Prostate gland (tissue), 2 donors: ENCODE data around the gene ARPP21.

Experiments
- POLR2A ChIP-seq: fragments of 450-650 bp; IDR thresholded peaks from one replicate; pipeline ENCODE4 v1.6.1; 2016; ENCODE audit warnings: antibody characterized with exemption, mild to moderate bottlenecking
- POLR2AphosphoS5 ChIP-seq: sonication (generic); formaldehyde crosslinking; IDR thresholded peaks from one replicate; pipeline ENCODE4 v1.6.1; 2017; ENCODE audit warnings: antibody characterized with exemption
- TF ChIP-seq, protein P1 (sequence below), 4 experiments: fragments of 200-600 bp in 2 of 4; fragments of 450-650 bp in 2 of 4; sonication (generic) in 2 of 4; IDR thresholded peaks; 1 replicate in 3 of 4; 2 replicates in 1 of 4; pipeline ENCODE4 v1.5.1; 2016 to 2019; ENCODE audit warnings: antibody characterized with exemption in 4 of 4, mild to moderate bottlenecking in 2 of 4, moderate library complexity in 2 of 4

GRCh38 chr3:35653347-35653746, 14.0 kb downstream of the ARPP21 start:
- TF ChIP-seq, protein P1, sequence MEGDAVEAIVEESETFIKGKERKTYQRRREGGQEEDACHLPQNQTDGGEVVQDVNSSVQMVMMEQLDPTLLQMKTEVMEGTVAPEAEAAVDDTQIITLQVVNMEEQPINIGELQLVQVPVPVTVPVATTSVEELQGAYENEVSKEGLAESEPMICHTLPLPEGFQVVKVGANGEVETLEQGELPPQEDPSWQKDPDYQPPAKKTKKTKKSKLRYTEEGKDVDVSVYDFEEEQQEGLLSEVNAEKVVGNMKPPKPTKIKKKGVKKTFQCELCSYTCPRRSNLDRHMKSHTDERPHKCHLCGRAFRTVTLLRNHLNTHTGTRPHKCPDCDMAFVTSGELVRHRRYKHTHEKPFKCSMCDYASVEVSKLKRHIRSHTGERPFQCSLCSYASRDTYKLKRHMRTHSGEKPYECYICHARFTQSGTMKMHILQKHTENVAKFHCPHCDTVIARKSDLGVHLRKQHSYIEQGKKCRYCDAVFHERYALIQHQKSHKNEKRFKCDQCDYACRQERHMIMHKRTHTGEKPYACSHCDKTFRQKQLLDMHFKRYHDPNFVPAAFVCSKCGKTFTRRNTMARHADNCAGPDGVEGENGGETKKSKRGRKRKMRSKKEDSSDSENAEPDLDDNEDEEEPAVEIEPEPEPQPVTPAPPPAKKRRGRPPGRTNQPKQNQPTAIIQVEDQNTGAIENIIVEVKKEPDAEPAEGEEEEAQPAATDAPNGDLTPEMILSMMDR (IDR thresholded peaks at IDR 0.05) = no peak
- no peak for TF ChIP-seq POLR2A
- no peak for TF ChIP-seq POLR2AphosphoS5
